GM12878 (cell line): ENCODE measurements around the gene CDK16. TPM values are rescaled to one million over a fixed set of nuclear protein-coding genes. Genes with fewer than 3 reads are reported as not detected.

Experiments
- ATAC-seq: fragments of 200-7000 bp; cut with Tn5 transposase; 3 replicates; pipeline ENCODE4 v1.9.1; 2020; ENCODE audit warnings: mild to moderate bottlenecking, moderate library complexity
- BruUV-seq: library from RNA; stranded (reverse); fragments of 400-500 nt; replicated peaks from 2 replicates; lab custom pipeline; 2021; lab: Mats Ljungman, UMichigan
- CTCF ChIA-PET: fragments of 300-600 bp; sonication (Branson Sonifier 250); formaldehyde crosslinking; extraction: SDS; loops from one replicate; lab custom pipeline; 2021; ENCODE audit warnings: inconsistent platforms; lab: Yijun Ruan, JAX
- POLR2A ChIA-PET: fragments of 350-600 bp; formaldehyde crosslinking; extraction: SDS; loops from one replicate; lab custom pipeline; 2021; ENCODE audit warnings: inconsistent platforms; lab: Charles Lee
- RAD21 ChIA-PET: fragments of 300-600 bp; sonication (Branson Sonifier 250); formaldehyde crosslinking; loops from one replicate; lab custom pipeline; 2023; ENCODE audit warnings: antibody characterized with exemption; ENCODE audit not compliant: unreplicated experiment; lab: Charles Lee
- SMC1A ChIA-PET: fragments of 300-600 bp; sonication (Branson Sonifier 250); formaldehyde crosslinking; loops from one replicate; lab custom pipeline; 2023; ENCODE audit not compliant: unreplicated experiment, uncharacterized antibody; lab: Charles Lee
- DNase-seq: peaks from one replicate; pipeline ENCODE4 v3.0.0-alpha.2; 2011; ENCODE audit warnings: low read depth, low spot score
- FAIRE-seq: peaks from 3 replicates; lab custom pipeline; 2011; peaks lifted over from hg19 to GRCh38; lab: Jason Lieb, UNC
- H2AFZ ChIP-seq: 2 replicates; pipeline ENCODE4 v1.6.0; 2011; ENCODE audit warnings: low read depth, low read length, control low read depth; ENCODE audit not compliant: control insufficient read depth
- H3K27ac ChIP-seq: 2 replicates; pipeline ENCODE4 v1.5.1; 2011; ENCODE audit warnings: control low read depth; ENCODE audit not compliant: control insufficient read depth, insufficient read depth
- H3K27me3 ChIP-seq, 2 experiments: replicated peaks in 1 of 2; 2 replicates each; pipeline versions ENCODE4 v1.6.0 to v1.6.1; 2011; ENCODE audit warnings: low read length in 1 of 2; ENCODE audit not compliant: control insufficient read depth in 2 of 2, insufficient read depth in 2 of 2
- H3K36me3 ChIP-seq, 2 experiments: 2 replicates each; pipeline ENCODE4 v1.5.1; 2011; ENCODE audit warnings: low read length in 1 of 2; ENCODE audit not compliant: control insufficient read depth in 2 of 2, insufficient read depth in 2 of 2
- H3K4me1 ChIP-seq: 2 replicates; pipeline ENCODE4 v1.6.1; 2011; ENCODE audit warnings: mild to moderate bottlenecking, low read length, moderate library complexity, mixed read lengths; ENCODE audit not compliant: control insufficient read depth, insufficient read depth
- H3K4me2 ChIP-seq: 2 replicates; pipeline ENCODE4 v1.6.0; 2011; ENCODE audit warnings: control low read depth; ENCODE audit not compliant: control insufficient read depth, insufficient read depth
- H3K4me3 ChIP-seq: fragments of 200-600 bp; sonication (generic); 2 replicates; pipeline ENCODE4 v1.5.1; 2016
- H3K79me2 ChIP-seq: 2 replicates; pipeline ENCODE4 v1.6.0; 2011; ENCODE audit warnings: low read length; ENCODE audit not compliant: control insufficient read depth, insufficient read depth
- H3K9ac ChIP-seq: 2 replicates; pipeline ENCODE4 v1.8.0; 2011; ENCODE audit warnings: low read length, control low read depth, mixed read lengths; ENCODE audit not compliant: control insufficient read depth, insufficient read depth
- H3K9me3 ChIP-seq: replicated peaks from 3 replicates; pipeline ENCODE4 v1.5.1; 2011; ENCODE audit warnings: mild to moderate bottlenecking, low read length; ENCODE audit not compliant: control insufficient read depth, insufficient read depth
- H4K20me1 ChIP-seq: 2 replicates; pipeline ENCODE4 v1.6.0; 2011; ENCODE audit not compliant: control insufficient read depth, insufficient read depth
- ASH2L ChIP-seq: fragments of 300-600, 200-600 bp; sonication (generic); IDR thresholded peaks from 2 replicates; pipeline ENCODE4 v1.6.1; 2017; ENCODE audit warnings: low read depth, mild to moderate bottlenecking, borderline replicate concordance
- ATF7 ChIP-seq: fragments of 450-650 bp; IDR thresholded peaks from 2 replicates; pipeline ENCODE4 v1.6.1; 2016; ENCODE audit warnings: low read depth, mild to moderate bottlenecking
- BACH1 ChIP-seq: fragments of 450-650 bp; IDR thresholded peaks from 2 replicates; pipeline ENCODE4 v1.6.1; 2017; ENCODE audit warnings: mild to moderate bottlenecking, borderline replicate concordance
- CBX3 ChIP-seq: fragments of 200-600 bp; sonication (generic); IDR thresholded peaks from 2 replicates; pipeline ENCODE4 v1.6.1; 2016; ENCODE audit warnings: low read depth, borderline replicate concordance
- CHD4 ChIP-seq: fragments of 200-600 bp; sonication (generic); IDR thresholded peaks from 2 replicates; pipeline ENCODE4 v1.6.1; 2016; ENCODE audit warnings: mild to moderate bottlenecking
- CREM ChIP-seq: IDR thresholded peaks from 2 replicates; pipeline ENCODE4 v1.6.1; 2014; ENCODE audit warnings: antibody characterized with exemption, low read depth
- EZH2 ChIP-seq: IDR thresholded peaks from 2 replicates; pipeline ENCODE4 v1.6.1; 2012; ENCODE audit warnings: low read depth, mild to moderate bottlenecking, control low read depth, inconsistent platforms, low read length, borderline replicate concordance; ENCODE audit not compliant: control insufficient read depth
- GABPA ChIP-seq: IDR thresholded peaks from 2 replicates; pipeline ENCODE4 v1.6.1; 2014; ENCODE audit warnings: antibody characterized with exemption, low read depth, mild to moderate bottlenecking, inconsistent platforms
- HDAC2 ChIP-seq: fragments of 200-600 bp; sonication (generic); IDR thresholded peaks from 2 replicates; pipeline ENCODE4 v1.6.1; 2017
- RAD21 ChIP-seq: IDR thresholded peaks from 2 replicates; pipeline ENCODE4 v1.6.1; 2011; ENCODE audit warnings: mild to moderate bottlenecking, low read depth, low read length, moderate library complexity; ENCODE audit not compliant: insufficient read depth
- RCOR1 ChIP-seq: conservative IDR thresholded peaks from 2 replicates; pipeline ENCODE4 v1.6.1; 2012; ENCODE audit warnings: low read depth, low read length, improper control_type of control experiment
- SMARCA5 ChIP-seq: fragments of 450-650 bp; IDR thresholded peaks from 2 replicates; pipeline ENCODE4 v1.6.1; 2017; ENCODE audit warnings: mild to moderate bottlenecking
- SPI1 ChIP-seq: IDR thresholded peaks from 2 replicates; pipeline ENCODE4 v1.6.1; 2011; ENCODE audit warnings: low read depth, mild to moderate bottlenecking, low read length, moderate library complexity, borderline replicate concordance; ENCODE audit not compliant: insufficient read depth
- STAT3 ChIP-seq: IDR thresholded peaks from 2 replicates; pipeline ENCODE4 v1.6.1; 2011; ENCODE audit warnings: low read depth, low read length, improper control_type of control experiment
- WRNIP1 ChIP-seq: IDR thresholded peaks from 2 replicates; pipeline ENCODE4 v1.6.1; 2011; ENCODE audit warnings: low read depth, low read length, improper control_type of control experiment, borderline replicate concordance
- ZBED1 ChIP-seq: IDR thresholded peaks from 2 replicates; pipeline ENCODE4 v1.6.1; 2016; ENCODE audit warnings: borderline replicate concordance
- ZNF24 ChIP-seq: fragments of 450-650 bp; IDR thresholded peaks from 2 replicates; pipeline ENCODE4 v1.6.1; 2017; ENCODE audit warnings: antibody characterized with exemption, mild to moderate bottlenecking
- WGBS: methylation state at CpG from one replicate; pipeline ENCODE4 v1.1.6; 2016; ENCODE audit warnings: low lambda C conversion rate; ENCODE audit not compliant: insufficient replicate concordance, insufficient coverage; ENCODE audit errors: missing lambda C conversion rate; 5-methylcytosine and 5-hydroxymethylcytosine counted together
- in situ Hi-C: fragments of 300-500 bp; cut with MboI; formaldehyde crosslinking; loops from 9 replicates; pipeline ENCODE4 v1.14.3; 2018; ENCODE audit warnings: mixed read lengths
- intact Hi-C: fragments of 100-400 bp; cut with micrococcal nuclease; formaldehyde crosslinking; loops from one replicate; pipeline ENCODE4 v1.14.2; 2022; ENCODE audit not compliant: unreplicated experiment
- polyA plus RNA-seq, 11 experiments: library from polyadenylated mRNA; depleted of rRNA in 4 of 11; unstranded in 6 of 11; stranded (reverse) in 5 of 11; fragments of >200 nt; fragmentation: Nextera tagmentation in 4 of 11; fragmentation: Illumina TruSeq in 1 of 11; extraction: Ambion mirVana in 4 of 11; extraction: Trizol in 1 of 11; gene quantifications; 1 replicate in 1 of 11; 2 replicates in 10 of 11; pipeline versions ENCODE4 v1.2.1 to v1.2.3, GENCODE V29; 2011 to 2016; ENCODE audit warnings: inconsistent platforms in 2 of 11, missing spikeins in 2 of 11, low read depth in 1 of 11
- total RNA-seq, 4 experiments: library from RNA; depleted of rRNA in 3 of 4; stranded (reverse); fragments of >200 nt in 3 of 4; fragmentation: Illumina TruSeq in 1 of 4; extraction: Trizol in 1 of 4; gene quantifications; 2 replicates each; pipeline versions ENCODE4 v1.2.1 to v1.2.3, GENCODE V29; 2013 to 2021
- TF ChIP-seq, protein P1 (sequence below): IDR thresholded peaks from 2 replicates; pipeline ENCODE4 v1.6.1; 2011; ENCODE audit warnings: low read depth, low read length, improper control_type of control experiment, borderline replicate concordance
- TF ChIP-seq, protein P2 (sequence below): IDR thresholded peaks from 2 replicates; pipeline ENCODE4 v1.6.1; 2012; ENCODE audit warnings: low read depth, low read length, improper control_type of control experiment

The CDK16 gene
- total and polyA plus RNA-seq, 10 of the 15 experiments (the other 5 are each of a cell fraction or from before 2014, with no cell fraction given), result 2.4 to 75.1 (median 48.2) TPM

DNA sequence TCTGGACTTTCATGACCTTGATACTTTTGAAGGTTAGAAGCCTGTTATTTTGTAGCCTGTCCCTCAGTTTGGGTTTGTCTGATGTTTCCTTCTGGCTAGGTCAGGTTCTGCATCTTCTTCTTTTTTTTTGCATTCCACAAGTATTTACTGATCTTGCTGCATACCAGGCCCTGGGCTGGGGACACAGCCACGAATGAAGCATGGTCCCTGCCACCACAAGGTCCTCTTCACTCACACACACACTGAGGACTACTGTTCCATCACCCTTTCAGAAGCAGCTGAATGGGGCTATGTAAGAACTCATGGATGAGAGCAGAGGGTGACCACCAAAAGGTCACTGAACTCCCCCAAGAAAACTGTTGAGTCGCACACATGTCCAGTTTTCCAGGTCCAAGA is 53.5 kb downstream of the CDK16 start:
- in situ Hi-C loops, result no loop called here

More for the DNA sequence above, 53.5 kb downstream of the CDK16 start:
- SMC1A ChIA-PET, result no interaction called here
- no peaks in the 10 kb centered on the region for H4K20me1 ChIP-seq
- H3K4me1 ChIP-seq, result no peaks in the 10 kb centered on the region
- no peaks in the 10 kb centered on the region for H3K9me3 ChIP-seq
- TF ChIP-seq EZH2 (no peak), ATF7 (no peak), BACH1 (no peak), RCOR1 (no peak), STAT3 (no peak), GABPA (no peak), ASH2L (no peak), SMARCA5 (no peak), SPI1 (no peak), ZBED1 (no peak), CHD4 (no peak), ZNF24 (no peak), WRNIP1 (no peak), HDAC2 (no peak), CBX3 (no peak), RAD21 (no peak), CREM (no peak)
- TF ChIP-seq, protein P1, sequence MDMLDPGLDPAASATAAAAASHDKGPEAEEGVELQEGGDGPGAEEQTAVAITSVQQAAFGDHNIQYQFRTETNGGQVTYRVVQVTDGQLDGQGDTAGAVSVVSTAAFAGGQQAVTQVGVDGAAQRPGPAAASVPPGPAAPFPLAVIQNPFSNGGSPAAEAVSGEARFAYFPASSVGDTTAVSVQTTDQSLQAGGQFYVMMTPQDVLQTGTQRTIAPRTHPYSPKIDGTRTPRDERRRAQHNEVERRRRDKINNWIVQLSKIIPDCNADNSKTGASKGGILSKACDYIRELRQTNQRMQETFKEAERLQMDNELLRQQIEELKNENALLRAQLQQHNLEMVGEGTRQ, result no peak
- TF ChIP-seq, protein P2, sequence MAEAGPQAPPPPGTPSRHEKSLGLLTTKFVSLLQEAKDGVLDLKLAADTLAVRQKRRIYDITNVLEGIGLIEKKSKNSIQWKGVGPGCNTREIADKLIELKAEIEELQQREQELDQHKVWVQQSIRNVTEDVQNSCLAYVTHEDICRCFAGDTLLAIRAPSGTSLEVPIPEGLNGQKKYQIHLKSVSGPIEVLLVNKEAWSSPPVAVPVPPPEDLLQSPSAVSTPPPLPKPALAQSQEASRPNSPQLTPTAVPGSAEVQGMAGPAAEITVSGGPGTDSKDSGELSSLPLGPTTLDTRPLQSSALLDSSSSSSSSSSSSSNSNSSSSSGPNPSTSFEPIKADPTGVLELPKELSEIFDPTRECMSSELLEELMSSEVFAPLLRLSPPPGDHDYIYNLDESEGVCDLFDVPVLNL, result no peak
- intact Hi-C loops, result no loop called here
- FAIRE-seq, result no peak
- no peak overlapping the region for H2AFZ ChIP-seq
- peaks cover 0 to 1% of the 10 kb centered on the region in 2 experiments; a peak in 1 of 4 replicates for H3K27me3 ChIP-seq
- CTCF ChIA-PET, result no interaction called here
- RAD21 ChIA-PET, result no interaction called here
- no peak overlapping the region for H3K4me3 ChIP-seq
- no peak overlapping the region for H3K27ac ChIP-seq
- ATAC-seq, result no peak
- H3K4me2 ChIP-seq, result no peak overlapping the region
- POLR2A ChIA-PET, result interaction anchor here (0.7 kb wide), 2 partner anchors 265 to 337 kb away, joined by 5 to 7 read pairs; no protein-coding TSS in a partner anchor
- no TSS peak for BruUV-seq
- H3K9ac ChIP-seq, result no peak overlapping the region
- no peak for DNase-seq
- H3K79me2 ChIP-seq, result no peaks in the 10 kb centered on the region
- 48% methylated on average over 2 of the region's 2 CpGs for WGBS
- no peaks in the 10 kb centered on the region for H3K36me3 ChIP-seq
